Upper lobe of left lung (tissue), 6 donors: ENCODE data around the gene IFNK. TPM values are rescaled to one million over a fixed set of nuclear protein-coding genes. Genes with fewer than 3 reads are reported as not detected.

Experiments
- ATAC-seq, 2 donors: fragments of 200-7000 bp; cut with Tn5 transposase; one replicate each; pipeline ENCODE4 v1.9.1; 2022; ENCODE audit warnings: mild to moderate bottlenecking in 2 of 2, moderate library complexity in 2 of 2; ENCODE audit not compliant: low FRiP score in 2 of 2
- DNase-seq, 2 donors: peaks; one replicate each; pipeline ENCODE4 v3.0.0-alpha.2; 2019 to 2020
- H3K27ac ChIP-seq, 4 donors: fragments of 200-600 bp; sonication (generic); one replicate each; pipeline ENCODE4 v1.5.1; 2016 to 2019
- H3K27me3 ChIP-seq, 4 donors: fragments of 200-600 bp; sonication (generic); one replicate each; pipeline ENCODE4 v1.5.1; 2017 to 2019
- H3K36me3 ChIP-seq, 4 donors: fragments of 200-600 bp; sonication (generic); one replicate each; pipeline ENCODE4 v1.5.1; 2016 to 2019
- H3K4me1 ChIP-seq, 4 donors: fragments of 200-600 bp; sonication (generic); one replicate each; pipeline ENCODE4 v1.5.1; 2018 to 2019
- H3K4me3 ChIP-seq, 4 donors: fragments of 200-600 bp; sonication (generic); one replicate each; pipeline ENCODE4 v1.5.1; 2017 to 2019; ENCODE audit warnings: mild to moderate bottlenecking in 2 of 4, moderate library complexity in 1 of 4
- H3K9me3 ChIP-seq, 4 donors: fragments of 200-600 bp; sonication (generic); one replicate each; pipeline ENCODE4 v1.5.1; 2018 to 2019
- CTCF ChIP-seq, 6 experiments: fragments of 450-650 bp in 4 of 6; fragments of 200-600 bp in 2 of 6; sonication (generic) in 2 of 6; IDR thresholded peaks; one replicate each; pipeline ENCODE4 v1.5.1; 2016 to 2019; ENCODE audit warnings: antibody characterized with exemption in 6 of 6
- EP300 ChIP-seq, 4 donors: sonication (generic); formaldehyde crosslinking; IDR thresholded peaks; one replicate each; pipeline ENCODE4 v1.5.1; 2017; ENCODE audit warnings: antibody characterized with exemption in 4 of 4, control low read depth in 2 of 4
- POLR2A ChIP-seq, 4 donors: fragments of 450-650 bp; IDR thresholded peaks; one replicate each; pipeline ENCODE4 v1.5.1; 2016 to 2017; ENCODE audit warnings: antibody characterized with exemption in 4 of 4, mild to moderate bottlenecking in 2 of 4
- POLR2AphosphoS5 ChIP-seq, 2 donors: sonication (generic); formaldehyde crosslinking; IDR thresholded peaks; one replicate each; pipeline ENCODE4 v1.5.1; 2017; ENCODE audit warnings: antibody characterized with exemption in 2 of 2
- WGBS, 2 donors: methylation state at CpG; one replicate each; pipeline ENCODE4 v1.1.5; 2017 to 2018; 5-methylcytosine and 5-hydroxymethylcytosine counted together
- total RNA-seq, 6 donors: library from RNA; depleted of rRNA in 4 of 6; stranded (reverse); fragments of >200 nt in 4 of 6; gene quantifications; one replicate each; pipeline versions ENCODE4 v1.1.0 to v1.2.1, GENCODE V29; 2016 to 2021
- donor health status: DM: no; HTN: no; CAD: no; lungs with moderate emphysema.
- donor health status: DM: no; HTN: yes; CAD: no; lungs with severe emphysema.

IFNK gene
- total RNA-seq, 6 donors from 2014 or later, result not detected

GRCh38 chr9:27541740-27542139 lies 17.6 kb downstream of the IFNK start:
- Histone ChIP-seq H3K9me3 (no peaks in the 10 kb centered on the region), H3K4me3 (no peak overlapping the region), H3K36me3 (peaks cover 0 to 6% (median 1%) of the 10 kb centered on the region in 4 donors), H3K27me3 (no peaks in the 10 kb centered on the region), H3K4me1 (peaks cover 12 to 25% (median 21%) of the 10 kb centered on the region in 4 donors), H3K27ac (peak overlapping the region in 1 of 4 donors; percentile 19)
- ATAC-seq (no peak), DNase-seq (no peak)
- WGBS, 2 donors, result 49 to 74% methylated on average over 4 of the region's 4 CpGs
- no peak for TF ChIP-seq POLR2AphosphoS5 (IDR thresholded peaks at IDR 0.05)
- TF ChIP-seq CTCF (IDR thresholded peaks at IDR 0.05), result no peak
- no peak for TF ChIP-seq EP300 (IDR thresholded peaks at IDR 0.05)
- no peak for TF ChIP-seq POLR2A (IDR thresholded peaks at IDR 0.05)

- TF ChIP-seq CTCF (IDR thresholded peaks at IDR 0.05), result no peak
- TF ChIP-seq POLR2AphosphoS5 (IDR thresholded peaks at IDR 0.05), result no peak
- no peak for TF ChIP-seq EP300 (IDR thresholded peaks at IDR 0.05)
- TF ChIP-seq POLR2A (IDR thresholded peaks at IDR 0.05), result no peak
- Histone ChIP-seq H3K36me3 (peaks cover 0 to 10% (median 3%) of the 10 kb centered on the region in 4 donors), H3K27ac (no peak overlapping the region), H3K4me3 (no peak overlapping the region), H3K9me3 (no peaks in the 10 kb centered on the region), H3K27me3 (no peaks in the 10 kb centered on the region), H3K4me1 (peaks cover 8 to 22% (median 19%) of the 10 kb centered on the region in 4 donors)
- DNase-seq (no peak), ATAC-seq (no peak)
- WGBS, 2 donors, result 78 to 85% methylated on average over 2 of the region's 2 CpGs
Measured at GRCh38 chr9:27542508-27542907, 18.4 kb downstream of the IFNK start.

- no peaks in the 10 kb centered on the region for H3K27me3 ChIP-seq
- H3K9me3 ChIP-seq, result no peaks in the 10 kb centered on the region
- DNase-seq (no peak), ATAC-seq (no peak)
- no peak overlapping the region for H3K4me3 ChIP-seq
- TF ChIP-seq EP300 (IDR thresholded peaks at IDR 0.05) (no peak), POLR2AphosphoS5 (IDR thresholded peaks at IDR 0.05) (no peak), POLR2A (IDR thresholded peaks at IDR 0.05) (no peak), CTCF (IDR thresholded peaks at IDR 0.05) (no peak)
- no peak overlapping the region for H3K27ac ChIP-seq
- H3K4me1 ChIP-seq, result peaks cover 0 to 10% (median 7%) of the 10 kb centered on the region in 4 donors
- 92 to 94% methylated on average over 3 of the region's 3 CpGs for WGBS, 2 donors
- peaks cover 0 to 15% (median 3%) of the 10 kb centered on the region in 4 donors for H3K36me3 ChIP-seq
Measured at GRCh38 chr9:27545471-27545870, 21.4 kb downstream of the IFNK start.

- peak; percentile 46 to 87 for ATAC-seq
- 54 to 66% methylated on average over 10 of the region's 10 CpGs for WGBS, 2 donors
- DNase-seq, result no peak
- Histone ChIP-seq H3K27me3 (no peaks in the 10 kb centered on the region), H3K4me1 (peaks cover 0 to 4% (median 2%) of the 10 kb centered on the region in 4 donors), H3K9me3 (no peaks in the 10 kb centered on the region), H3K27ac (no peak overlapping the region), H3K36me3 (peaks cover 0 to 35% (median 3%) of the 10 kb centered on the region in 4 donors), H3K4me3 (no peak overlapping the region)
- no peak for TF ChIP-seq POLR2AphosphoS5 (IDR thresholded peaks at IDR 0.05)
- TF ChIP-seq POLR2A (IDR thresholded peaks at IDR 0.05), result no peak
- peak in 4 of 6 experiments; percentile 15 to 49 (median 34) for TF ChIP-seq CTCF (IDR thresholded peaks at IDR 0.05)
- TF ChIP-seq EP300 (IDR thresholded peaks at IDR 0.05), result no peak
Measured at GRCh38 chr9:27548055-27548741, 24.1 kb downstream of the IFNK start.
